Inflammatory macrophage treated with lipopolysaccharide for 1 hour (primary cell): ENCODE measurements around the gene IFITM10.

Source experiments
- DNase-seq, 2 donors: peaks; one replicate each; pipeline ENCODE4 v3.0.0-alpha.2; 2020 to 2022

Gene IFITM10

GRCh38 chr11:1750481-1750839 is at the start of gene IFITM10:
Gene IFITM10 (minus strand): TSS chr11:1750595. CDS start chr11:1750442, 153 bp downstream.
- no peak for DNase-seq

GRCh38 chr11:1797391-1798125 is 47.2 kb upstream of the IFITM10 start:
- DNase-seq: no peak

GRCh38 chr11:1796413-1797011 is 46.1 kb upstream of the IFITM10 start:
- DNase-seq: no peak

- DNase-seq: no peak
These were observed 42.7 kb upstream of the IFITM10 start for GRCh38 chr11:1793081-1793480.

- peak in 1 of 2 donors; percentile 38 for DNase-seq
These were observed 42.1 kb upstream of the IFITM10 start for GRCh38 chr11:1792461-1792860.

- DNase-seq: no peak
These were observed 41.5 kb upstream of the IFITM10 start for GRCh38 chr11:1791912-1792311.

GRCh38 chr11:1786466-1786865 is 36.1 kb upstream of the IFITM10 start:
- no peak for DNase-seq

GRCh38 chr11:1785749-1786413 is 35.5 kb upstream of the IFITM10 start:
- peak; percentile 67 to 74 for DNase-seq

- DNase-seq: no peak
These were observed 34.6 kb upstream of the IFITM10 start for GRCh38 chr11:1784761-1785650.

- DNase-seq: no peak
These were observed 33.5 kb upstream of the IFITM10 start for GRCh38 chr11:1783725-1784529.

GRCh38 chr11:1782831-1783724 is 32.7 kb upstream of the IFITM10 start:
- DNase-seq: peak; percentile 80 to 91

GRCh38 chr11:1782031-1782590 is 31.7 kb upstream of the IFITM10 start:
- peak; percentile 80 to 86 for DNase-seq

- DNase-seq: no peak
These were observed 31.2 kb upstream of the IFITM10 start for GRCh38 chr11:1781593-1781975.

- peak; percentile 62 to 74 for DNase-seq
These were observed 30.6 kb upstream of the IFITM10 start for GRCh38 chr11:1780700-1781592.

- DNase-seq: no peak
These were observed 29.7 kb upstream of the IFITM10 start for GRCh38 chr11:1779806-1780699.

GRCh38 chr11:1779034-1779805 is 28.8 kb upstream of the IFITM10 start:
- no peak for DNase-seq

GRCh38 chr11:1778141-1778911 is 27.9 kb upstream of the IFITM10 start:
- DNase-seq: peak in 1 of 2 donors; percentile 35
